T follicular helper cell (primary cell): ENCODE measurements around the gene GALE.
A peak's percentile ranks its signal among the peaks of the same experiment; 100 is the strongest.
"Not testable (repeated sequence)": the region's sequence is repeated elsewhere in the genome, so short reads cannot be mapped to it uniquely, and the experiment has no call there.

Source experiments
- DNase-seq: peaks from one replicate; pipeline ENCODE4 v3.0.0-alpha.2; 2020; ENCODE audit warnings: low read depth

The GALE gene

GRCh38 chr1:23809751-23810171 lies 9.2 kb upstream of the GALE start:
- DNase-seq, result peak; percentile 79

DNA sequence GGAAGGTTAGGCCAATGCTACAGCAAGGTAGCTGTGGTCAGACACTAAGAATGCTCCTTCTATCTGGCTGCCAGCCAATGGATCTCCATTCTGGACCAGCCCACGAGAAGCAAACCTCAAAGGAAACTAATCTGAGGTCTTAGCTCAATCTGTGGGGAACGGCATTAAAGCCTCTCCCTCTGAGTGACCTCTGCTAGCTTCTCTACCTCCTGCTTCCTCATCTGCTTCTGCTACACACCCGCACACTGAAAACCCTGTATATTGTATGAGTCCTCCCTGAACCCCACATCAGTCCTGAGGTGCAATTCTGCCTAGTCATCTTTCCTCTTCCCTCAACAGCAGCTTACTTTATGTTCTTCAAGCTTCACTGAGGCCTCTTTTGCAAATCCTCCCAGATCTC lies 6.9 kb upstream of the GALE start:
- no peak for DNase-seq

DNA sequence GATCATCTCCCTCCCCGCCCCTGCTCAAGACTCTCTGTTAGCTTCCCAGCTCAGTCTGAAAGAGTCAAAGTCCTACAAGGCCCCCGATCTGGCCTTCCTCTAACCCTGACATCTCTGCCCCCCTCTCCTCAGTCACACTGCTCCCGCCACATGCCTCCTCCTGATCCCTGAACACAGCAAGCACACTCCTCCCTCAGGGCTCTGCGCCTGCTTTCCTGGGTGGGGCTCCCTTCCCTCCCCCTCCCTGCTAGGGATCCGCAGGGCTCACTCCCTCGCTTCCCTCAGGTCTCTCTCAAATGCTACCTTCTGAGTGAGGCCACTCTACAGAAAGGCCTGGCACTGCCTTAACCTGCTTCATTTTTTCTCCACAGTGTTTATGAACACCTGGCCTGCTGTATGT lies 5.7 kb upstream of the GALE start:
- no peak for DNase-seq

DNA sequence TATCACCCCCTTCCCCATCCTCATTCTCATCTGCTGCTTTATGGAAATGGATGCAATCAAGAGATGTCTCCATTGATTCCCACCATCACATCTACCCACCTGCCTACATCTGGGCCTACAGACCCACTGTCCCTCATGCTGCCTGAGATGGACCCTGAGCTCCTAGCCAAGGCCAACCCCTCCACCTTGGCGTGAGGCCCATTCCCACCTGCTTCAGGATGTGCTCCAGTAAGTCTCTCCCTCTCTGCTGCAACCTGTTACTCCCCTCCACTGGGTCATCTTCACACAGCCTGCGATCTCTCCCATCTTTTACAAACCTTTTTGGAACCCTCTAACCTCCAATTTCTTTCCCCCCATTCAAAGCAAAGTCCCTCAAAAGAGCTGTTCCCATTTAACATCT lies 4.5 kb upstream of the GALE start:
- no peak for DNase-seq

GRCh38 chr1:23804183-23804835 lies 3.8 kb upstream of the GALE start:
- DNase-seq, result no peak

GRCh38 chr1:23803674-23804073 lies 3.1 kb upstream of the GALE start:
- DNase-seq, result no peak

GRCh38 chr1:23802809-23803342 lies 2.3 kb upstream of the GALE start:
- not testable (repeated sequence) for DNase-seq

DNA sequence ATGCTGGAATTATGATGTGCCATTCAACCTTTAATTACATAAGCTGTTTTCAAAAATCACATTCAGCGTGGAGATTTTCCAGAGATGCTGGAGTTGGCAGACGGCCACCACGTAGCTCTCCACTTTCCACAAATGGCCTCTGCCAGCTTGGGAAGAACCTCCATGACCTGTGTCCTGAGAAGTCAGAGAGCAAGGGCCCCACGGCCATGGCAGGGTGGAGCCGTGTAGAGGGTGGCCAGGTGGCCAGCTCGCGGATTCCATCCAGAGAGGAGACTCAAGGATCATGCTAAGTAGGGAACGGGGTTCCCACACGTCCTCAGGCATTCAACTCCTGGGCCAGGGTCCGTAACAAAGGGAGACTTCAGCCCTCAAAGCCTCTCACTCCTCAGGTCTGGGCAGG lies 1.3 kb upstream of the GALE start:
- DNase-seq, result no peak

GRCh38 chr1:23801338-23801748 lies 789 bp upstream of the GALE start:
- DNase-seq, result no peak

DNA sequence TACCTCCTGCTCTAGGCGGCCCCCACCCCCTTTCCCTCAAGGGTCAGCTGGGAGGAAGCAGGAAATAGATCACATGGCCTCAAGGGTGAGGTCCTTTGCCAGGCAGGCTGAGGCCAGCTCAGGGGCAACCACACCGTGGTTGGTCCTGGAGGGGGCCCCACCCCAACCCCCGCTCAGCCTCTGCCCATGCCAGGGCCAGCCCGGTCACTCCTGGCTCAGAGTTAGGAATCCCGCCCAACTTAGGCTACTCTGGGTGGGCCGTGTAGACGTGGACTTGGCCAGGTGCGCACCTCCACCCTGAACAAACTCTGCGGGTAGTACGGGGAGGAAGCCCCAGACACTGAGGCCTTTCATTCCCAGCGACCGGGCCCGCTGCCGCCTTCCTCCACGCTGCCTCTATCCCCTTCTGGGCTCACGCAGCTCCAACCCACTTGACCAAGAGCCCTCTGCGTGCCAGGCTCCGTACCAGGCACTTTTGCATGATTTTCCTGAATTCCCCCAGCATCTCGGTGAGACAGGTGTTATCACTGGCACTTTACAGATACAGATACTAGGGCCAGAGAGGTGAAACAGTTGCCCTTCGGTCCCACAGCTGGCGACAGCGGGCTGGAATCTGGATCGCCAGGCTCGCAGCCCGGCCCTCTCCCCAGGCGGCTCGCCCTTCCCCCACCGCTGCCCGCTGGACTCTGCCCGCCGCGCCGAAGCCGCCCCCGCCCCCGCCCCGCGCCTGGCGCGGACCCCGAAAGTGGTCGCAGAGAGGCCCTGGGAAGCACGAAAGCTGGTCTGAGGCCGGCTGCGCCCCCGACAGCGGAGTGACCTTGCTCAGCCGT lies 769 bp downstream of the GALE start:
- no peak for DNase-seq

DNA sequence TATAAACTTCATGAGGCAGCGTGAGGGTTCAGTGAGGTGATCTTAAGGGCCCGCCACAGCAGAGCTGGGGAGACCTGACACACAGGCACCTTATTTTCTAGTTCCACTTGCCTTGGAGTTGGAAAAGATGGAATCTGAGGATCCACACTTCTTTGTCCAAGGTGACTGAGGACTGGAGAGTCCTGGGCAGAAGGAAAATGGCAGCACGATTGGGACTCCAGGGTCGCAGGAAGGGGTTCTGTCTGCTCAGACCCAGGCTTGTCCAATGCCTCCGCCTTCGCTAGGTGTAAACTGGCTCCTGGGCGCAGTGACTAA lies 1.3 kb downstream of the GALE start:
- no peak for DNase-seq

DNA sequence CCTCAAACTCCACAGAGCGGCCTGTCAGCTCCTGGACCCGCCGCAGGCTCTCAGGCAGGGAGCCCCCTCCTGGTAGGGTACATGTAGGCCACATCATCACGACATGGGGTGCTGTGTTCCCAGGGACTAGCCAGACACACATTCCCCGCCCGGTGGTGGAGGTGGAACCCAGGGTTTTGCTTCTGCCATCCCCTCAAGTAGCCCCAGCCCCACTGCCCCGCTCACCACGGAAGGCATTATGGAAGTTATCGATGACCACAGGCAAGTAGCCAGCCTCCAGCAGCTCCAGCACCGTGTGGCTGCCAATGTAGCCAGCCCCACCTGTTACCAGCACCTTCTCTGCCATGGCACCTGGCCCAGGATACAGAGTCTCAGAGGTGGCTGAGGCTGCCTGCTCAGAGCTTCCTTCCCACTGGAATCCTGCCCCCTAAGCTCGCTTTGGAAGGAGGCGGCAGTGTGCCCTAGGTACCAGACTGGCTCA lies 1.9 kb downstream of the GALE start:
- no peak for DNase-seq

DNA sequence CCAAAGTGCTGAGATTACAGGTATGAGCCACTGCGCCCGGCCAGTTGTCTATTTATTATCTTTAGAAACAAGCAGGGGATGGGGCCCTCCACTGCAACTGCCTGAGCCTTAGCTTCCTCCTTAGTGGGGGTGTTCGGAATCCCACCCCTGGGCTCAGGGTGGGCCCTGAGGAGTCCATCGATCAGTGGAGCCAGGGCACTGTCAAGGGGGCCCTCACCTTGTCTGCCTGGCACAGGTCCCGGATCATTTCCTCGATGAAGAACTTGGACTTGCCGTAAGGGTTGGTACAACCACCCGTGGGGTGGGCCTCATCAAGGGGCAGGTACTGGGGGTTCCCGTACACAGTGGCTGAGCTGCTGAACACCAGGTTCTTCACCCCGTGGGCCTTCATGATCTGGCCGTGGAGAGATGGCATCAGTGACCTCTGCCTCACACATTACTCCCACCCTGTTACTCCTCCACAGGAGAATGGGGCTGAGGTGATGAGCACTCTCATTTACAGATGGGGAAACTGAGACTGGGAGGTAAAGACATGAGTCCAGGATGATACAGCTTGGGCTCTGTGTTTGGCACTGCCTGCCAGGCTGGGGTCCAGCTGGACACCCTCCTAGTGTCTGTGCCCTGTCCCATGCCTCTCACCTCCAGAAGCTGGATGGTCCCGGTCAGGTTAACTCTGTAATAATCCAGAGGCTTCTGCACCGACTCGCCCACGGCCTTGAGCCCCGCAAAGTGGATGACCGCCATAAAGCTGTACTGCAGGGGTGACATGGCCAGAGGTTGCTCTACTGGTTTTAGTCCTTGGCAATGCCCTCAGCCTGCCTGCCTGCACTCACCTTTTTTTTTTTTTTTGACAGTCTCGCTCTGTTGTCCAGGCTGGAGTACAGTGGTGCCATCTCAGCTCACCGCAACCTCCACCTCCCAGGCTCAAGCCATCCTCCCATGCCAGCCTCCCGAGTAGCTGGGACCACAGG lies 2.8 kb downstream of the GALE start:
- no peak for DNase-seq

- no peak for DNase-seq
Observed at GRCh38 chr1:23796466-23797271, 3.9 kb downstream of the GALE start.

- no peak for DNase-seq
Observed at GRCh38 chr1:23795676-23796465, 4.7 kb downstream of the GALE start.

DNA sequence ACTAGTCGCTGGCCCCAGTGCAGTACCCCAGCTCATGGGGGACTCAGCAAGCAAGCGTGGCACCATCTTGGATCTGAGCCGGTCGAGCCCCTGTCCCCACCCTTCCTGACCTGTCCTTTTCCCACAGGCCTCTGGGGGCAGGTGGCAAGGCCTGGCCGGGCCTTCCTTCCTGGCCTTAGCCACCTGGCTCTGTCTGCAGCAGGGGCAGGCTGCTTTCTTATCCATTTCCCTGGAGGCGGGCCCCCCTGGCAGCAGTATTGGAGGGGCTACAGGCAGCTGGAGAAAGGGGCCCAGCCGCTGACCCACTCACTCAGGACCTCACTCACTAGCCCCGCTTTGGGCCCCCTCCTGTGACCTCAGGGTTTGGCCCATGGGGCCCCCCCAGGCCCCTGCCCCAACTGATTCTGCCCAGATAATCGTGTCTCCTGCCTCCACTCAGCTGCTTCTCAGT lies 5.8 kb downstream of the GALE start:
- not testable (repeated sequence) for DNase-seq

DNA sequence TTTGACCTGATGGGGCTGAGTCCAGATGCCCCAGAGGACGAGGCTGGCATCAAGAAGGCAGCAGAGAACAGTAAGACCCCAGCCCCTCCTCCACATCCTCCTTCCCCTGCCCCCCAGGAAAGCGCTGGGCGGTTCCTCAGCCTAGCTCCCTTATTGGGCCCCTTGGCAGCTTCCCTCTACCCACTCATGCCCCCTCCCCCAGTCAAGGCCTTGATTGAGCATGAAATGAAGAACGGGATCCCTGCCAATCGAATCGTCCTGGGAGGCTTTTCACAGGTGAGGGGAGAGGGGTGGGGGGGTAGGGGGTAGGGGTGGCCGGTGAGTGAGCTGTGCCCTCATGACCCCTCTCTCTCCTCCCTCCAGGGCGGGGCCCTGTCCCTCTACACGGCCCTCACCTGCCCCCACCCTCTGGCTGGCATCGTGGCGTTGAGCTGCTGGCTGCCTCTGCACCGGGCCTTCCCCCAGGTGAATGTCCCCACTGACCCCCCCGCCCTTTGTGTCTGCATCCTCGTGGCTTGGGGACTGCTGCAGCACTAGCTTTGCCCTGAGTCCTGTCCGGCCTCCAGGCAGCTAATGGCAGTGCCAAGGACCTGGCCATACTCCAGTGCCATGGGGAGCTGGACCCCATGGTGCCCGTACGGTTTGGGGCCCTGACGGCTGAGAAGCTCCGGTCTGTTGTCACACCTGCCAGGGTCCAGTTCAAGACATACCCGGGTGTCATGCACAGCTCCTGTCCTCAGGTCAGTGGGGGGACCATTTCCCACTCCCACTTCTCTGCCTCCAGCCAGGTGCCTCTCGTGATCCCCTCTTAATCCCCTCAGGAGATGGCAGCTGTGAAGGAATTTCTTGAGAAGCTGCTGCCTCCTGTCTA lies 6.5 kb downstream of the GALE start:
- no peak for DNase-seq

GRCh38 chr1:23793018-23793781 lies 7.4 kb downstream of the GALE start:
- DNase-seq, result peak; percentile 41
